ENCODE results near the gene TSACC.

DNA sequence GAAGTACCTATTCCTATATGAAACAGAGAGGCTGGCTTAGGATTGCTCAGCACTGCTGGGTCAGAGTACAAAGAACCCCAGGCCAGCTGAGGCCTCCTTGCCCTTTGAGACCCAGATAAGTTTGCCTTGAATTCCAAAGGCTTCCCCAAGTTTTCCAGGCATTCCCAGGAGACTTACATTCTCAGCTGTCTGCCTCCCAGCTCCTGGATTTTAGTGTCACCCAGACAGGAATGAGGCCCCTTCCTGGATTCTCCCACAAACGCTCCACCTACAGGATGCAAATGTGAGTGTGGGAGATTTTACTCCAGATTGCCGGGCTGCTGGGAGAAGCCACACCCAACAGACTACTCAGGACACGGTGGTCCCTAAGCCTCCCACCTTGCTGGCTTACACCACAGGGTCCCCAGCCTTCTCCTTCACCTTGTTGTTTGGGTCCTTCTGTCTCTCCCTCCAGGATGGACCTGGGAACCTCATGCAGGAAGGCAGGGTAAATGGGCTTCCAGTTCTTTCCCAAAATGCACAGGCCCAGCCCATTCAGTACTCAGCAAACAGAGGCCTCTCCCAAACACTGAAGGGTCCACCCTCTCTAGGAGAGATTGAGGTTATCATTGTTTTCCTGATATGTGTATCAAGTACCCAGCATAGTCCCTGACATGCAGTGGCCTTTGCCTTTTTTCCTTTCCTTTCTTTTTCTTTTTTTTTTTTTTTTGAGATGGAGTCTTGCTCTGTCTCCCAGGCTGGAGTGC, 41.3 kb downstream of the TSACC start:
- TF ChIP-seq EZH2 (IDR thresholded peaks at IDR 0.05) (no peak), POLR2AphosphoS5 (IDR thresholded peaks at IDR 0.05; ENCODE audit: borderline replicate concordance, low read depth, low read length) (no peak), FOXP2 (optimal IDR thresholded peaks at IDR 0.05; ENCODE audit: control extremely low read depth, extremely low read length, insufficient read depth) (no peak)
